ENCODE measurements around the gene RNF44.

The RNF44 gene
- 81.4 to 115 reads per million in 2 donors for total RNA-seq

DNA sequence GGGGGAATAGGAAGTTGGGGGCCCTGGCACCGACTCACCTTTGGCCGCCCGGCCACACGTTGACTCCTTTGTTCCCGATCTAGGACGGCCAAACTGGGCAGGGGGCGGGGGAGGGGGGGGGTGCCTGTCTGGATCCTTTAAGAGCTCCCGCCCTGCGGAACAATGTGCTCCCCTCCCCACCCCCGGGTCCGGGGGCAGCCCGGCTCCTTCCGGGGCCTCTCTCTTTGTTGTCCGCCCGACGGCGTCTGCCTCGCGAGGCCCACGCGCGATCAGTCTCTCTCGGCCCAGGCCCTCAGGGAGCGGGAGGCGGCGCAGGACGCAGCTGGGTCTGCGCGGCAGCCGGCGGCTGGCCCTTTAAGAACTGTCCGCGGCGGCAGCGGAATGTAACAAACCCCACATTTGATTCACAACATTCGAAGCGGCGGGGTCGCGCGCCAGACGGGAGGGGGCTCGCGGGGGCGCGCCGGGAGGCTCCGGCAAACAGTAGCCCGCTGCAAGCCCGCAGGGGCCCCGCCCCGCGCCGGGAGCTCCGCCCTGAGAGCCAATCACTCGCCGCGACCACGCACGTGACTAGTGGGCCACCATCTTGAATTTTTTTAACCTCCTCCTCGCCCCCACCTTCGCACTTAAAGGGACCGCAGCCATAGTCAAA is at the start of gene RNF44:
TSS of gene RNF44 (minus strand) at position 501 of the 652 bp plus-strand sequence. CDS start 4,930 bp downstream, outside the sequence.
- peak; percentile 96 for DNase-seq

DNA sequence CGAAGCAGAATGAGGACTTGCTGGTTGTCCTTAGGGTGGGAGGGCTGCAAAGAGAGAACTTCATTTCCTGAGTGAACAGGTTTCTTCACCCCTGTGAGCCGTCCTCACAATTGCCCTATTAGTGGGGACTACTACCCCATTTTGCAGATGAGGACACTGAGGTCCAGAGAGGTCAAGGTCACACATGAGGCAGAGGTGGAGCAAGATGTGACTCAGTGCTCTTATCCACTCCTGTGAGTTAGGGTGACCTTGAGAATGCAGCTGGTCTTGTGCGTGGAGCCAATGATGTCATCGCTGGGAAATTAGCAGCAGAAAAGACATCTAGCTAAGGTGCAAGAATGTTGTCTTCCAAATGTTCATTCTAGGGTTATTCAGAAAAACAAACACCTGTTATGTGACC is 45.9 kb upstream of the RNF44 start:
- no peak for DNase-seq

DNA sequence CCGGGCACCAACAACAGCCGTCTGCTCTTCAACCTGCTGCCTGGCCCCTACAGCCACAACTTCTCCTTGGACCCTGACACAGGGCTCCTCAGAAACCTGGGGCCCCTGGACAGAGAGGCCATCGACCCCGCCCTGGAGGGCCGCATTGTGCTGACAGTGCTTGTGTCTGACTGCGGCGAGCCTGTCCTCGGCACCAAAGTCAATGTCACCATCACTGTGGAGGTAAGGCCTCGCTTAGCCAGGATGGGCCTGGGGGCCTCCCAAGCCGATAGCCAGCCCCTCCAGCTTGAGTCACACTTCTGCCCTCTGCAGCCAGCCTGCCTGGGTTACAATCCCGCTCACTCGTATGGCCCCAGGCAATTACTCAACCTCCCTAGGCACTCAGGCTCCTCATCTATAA is 44.2 kb upstream of the RNF44 start:
- no peak for DNase-seq

DNA sequence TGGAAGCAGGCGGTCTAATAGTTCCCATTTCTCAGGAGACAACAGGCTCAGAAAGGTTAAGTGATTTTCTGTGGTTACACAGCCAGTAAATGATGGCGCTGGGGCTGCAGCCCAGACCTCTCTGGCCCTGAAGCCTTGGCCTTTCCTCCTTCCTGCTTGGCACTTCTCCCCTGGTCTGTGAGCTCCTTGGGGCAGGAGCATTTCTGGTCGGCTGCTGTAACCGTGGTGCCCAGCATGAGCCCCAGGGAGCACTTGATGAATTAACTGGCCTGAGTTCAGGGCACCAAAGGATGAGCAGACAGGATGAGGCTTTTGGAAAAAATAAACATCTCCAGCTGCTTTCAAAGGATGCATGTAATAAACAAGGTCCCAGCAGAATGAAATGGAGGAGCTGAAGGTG is 42.1 kb upstream of the RNF44 start:
- DNase-seq, result no peak

DNA sequence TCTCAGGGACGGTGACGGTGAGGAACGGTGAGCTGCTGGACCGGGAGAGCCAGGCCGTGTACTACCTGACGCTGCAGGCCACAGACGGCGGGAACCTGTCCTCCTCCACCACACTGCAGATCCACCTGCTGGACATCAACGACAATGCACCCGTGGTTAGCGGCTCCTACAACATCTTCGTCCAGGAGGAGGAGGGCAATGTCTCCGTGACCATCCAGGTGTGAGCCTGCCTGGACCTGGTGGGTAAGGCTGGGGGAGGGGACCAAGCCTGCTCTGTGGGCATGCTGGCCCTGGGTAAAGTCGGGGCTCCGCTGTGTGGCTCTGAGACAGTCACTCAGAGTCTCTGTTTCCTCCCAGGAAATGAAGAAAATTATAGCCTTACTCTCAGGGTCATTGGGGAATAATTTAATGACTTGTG is 41.2 kb upstream of the RNF44 start:
- peak; percentile 37 for DNase-seq

DNA sequence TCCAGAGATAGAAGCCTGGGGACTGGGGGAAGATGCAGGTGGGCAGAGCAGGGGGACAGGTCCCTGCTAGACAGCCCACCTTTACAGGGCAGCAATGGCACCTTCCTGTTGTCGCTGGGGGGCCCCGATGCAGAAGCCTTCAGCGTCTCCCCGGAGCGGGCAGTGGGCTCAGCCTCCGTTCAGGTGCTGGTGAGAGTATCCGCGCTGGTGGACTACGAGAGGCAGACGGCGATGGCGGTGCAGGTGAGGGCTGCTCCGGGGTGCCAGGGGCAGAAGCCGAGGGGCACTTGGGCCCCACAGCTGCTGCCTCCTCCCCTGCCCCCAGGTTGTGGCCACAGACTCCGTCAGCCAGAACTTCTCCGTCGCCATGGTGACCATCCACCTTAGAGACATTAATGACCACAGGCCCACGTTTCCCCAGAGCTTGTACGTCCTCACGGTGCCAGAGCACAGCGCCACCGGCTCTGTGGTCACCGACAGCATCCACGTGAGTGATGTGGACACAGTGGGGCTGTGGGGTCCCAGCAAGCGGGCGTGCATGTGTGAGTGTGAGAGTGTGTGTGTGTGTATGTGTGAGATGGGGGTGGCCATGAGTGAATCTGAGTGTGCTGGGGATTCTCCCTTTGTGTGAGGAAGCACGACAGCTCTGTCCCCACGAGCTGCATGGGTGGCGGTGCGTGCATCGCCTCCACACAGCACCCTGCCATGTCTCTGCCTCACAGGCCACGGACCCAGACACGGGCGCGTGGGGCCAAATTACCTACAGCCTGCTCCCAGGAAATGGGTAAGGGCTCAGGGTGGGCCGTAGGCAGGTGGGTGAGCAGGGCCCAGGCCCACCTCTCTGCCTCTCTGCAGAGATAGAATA is 40.3 kb upstream of the RNF44 start:
- no peak for DNase-seq

DNA sequence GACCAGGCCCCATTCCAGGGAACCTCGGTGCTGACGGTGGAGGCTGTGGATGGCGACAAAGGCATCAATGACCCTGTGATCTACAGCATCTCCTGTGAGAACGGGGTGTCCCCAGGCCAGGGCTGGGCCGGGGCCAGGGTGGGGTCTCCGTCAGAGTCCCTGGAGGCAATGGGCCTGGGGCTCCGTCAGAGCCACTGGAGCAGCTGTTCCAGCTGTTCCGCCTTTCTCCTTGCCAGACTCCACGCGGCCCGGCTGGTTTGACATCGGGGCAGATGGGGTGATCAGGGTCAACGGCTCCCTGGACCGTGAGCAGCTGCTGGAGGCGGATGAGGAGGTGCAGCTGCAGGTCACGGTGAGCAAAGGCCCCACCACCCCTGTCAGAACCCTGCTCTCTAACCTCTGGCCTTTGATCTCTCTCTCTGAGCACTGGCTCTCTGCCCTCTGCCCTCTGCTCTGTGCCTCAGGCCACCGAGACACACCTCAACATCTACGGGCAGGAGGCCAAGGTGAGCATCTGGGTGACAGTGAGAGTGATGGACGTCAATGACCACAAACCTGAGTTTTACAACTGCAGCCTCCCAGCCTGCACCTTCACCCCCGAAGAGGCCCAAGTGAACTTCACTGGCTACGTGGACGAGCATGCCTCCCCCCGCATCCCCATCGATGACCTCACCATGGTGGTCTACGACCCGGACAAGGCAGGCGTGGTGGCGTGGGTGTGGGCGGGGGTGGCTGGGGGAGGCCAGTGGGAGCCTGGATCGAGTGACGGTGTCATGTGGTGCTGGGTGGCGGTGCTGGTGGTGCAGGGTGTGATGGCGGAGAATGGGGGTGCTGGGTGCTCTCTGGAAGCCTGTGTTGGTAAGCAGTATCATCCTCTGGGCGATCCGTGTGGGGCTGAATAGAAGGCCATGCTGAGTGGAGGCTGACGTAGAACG is 38.6 kb upstream of the RNF44 start:
- no peak for DNase-seq

DNA sequence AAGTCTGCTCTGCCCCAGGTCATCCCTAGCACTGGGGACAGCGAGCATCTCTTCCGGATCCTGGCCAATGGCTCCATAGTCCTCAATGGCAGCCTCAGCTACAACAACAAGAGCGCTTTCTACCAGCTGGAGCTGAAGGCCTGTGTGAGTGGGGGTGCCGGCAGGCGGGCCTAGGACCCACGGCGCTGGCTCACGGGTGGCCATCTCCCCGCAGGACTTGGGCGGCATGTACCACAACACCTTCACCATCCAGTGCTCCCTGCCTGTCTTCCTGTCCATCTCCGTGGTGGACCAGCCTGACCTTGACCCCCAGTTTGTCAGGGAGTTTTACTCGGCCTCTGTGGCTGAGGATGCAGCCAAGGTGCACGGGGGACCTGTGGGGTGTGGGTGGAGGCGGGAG is 37.9 kb upstream of the RNF44 start:
- no peak for DNase-seq

DNA sequence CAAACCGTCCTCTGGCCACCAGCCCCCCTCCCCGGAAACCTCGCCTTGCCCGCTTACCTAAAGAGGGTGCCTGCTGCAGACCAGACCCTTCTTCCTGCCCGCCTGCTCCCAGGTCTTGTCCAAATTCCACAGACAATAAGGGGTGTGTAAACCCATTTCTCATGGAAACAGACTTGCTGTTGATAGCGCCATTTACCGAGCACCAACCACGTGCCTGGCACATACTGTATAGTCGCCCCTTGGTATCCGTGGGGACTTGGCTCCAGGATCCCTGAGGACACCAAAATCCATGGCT is 37.0 kb upstream of the RNF44 start:
- DNase-seq, result no peak

DNA sequence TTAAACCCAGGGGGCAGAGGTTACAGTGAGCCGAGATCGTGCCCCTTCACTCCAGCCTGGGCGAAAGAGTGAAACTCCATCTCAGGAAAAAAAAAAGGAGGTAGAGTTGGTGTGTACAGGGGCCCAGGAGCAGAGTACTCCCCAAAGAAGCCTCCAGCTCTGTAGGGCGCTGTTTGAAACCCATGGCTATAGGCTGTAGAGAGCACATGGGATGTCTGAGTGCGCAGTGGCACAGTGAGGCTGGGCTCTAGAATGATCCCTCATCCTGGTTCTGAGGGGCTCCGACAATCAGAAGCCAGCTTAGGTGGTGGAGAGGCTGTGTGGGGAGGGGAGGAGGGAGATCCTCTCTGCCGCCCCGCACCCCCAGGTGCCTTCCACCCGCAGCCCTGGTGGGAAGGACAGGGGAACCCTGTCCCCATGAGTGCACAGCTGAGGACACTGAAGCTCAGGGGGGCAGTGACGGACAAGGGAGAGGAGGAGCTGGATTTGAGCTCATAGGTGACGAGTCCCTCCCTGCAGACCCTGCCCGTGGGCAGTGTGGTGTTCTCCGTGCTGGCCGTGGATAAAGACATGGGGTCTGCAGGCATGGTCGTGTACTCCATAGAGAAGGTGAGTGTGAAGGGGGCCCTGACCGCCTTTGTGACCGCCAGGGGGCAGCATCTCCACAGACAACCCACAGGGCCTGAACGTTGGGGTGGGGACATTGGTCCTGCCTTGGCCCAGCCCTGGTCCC is 36.5 kb upstream of the RNF44 start:
- DNase-seq, result peak; percentile 79

DNA sequence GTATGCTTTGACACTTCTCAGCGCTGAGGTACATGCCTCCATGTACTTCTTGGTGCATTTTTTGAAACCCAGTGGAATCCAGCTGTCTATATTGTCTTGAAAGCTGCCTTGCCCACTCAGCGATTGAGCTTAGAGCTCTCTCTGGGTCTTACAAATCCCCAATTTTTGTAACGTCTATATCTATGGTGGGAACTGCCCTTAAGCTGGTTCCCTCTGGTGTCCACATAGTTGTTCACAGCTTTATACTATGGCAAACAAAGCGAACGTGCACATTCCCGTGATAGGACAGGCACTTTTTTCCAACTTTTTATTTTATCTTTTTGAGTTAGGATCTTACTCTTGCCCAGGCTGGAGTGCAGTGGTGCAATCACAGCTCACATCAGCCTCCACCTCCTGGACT is 32.8 kb upstream of the RNF44 start:
- no peak for DNase-seq

DNA sequence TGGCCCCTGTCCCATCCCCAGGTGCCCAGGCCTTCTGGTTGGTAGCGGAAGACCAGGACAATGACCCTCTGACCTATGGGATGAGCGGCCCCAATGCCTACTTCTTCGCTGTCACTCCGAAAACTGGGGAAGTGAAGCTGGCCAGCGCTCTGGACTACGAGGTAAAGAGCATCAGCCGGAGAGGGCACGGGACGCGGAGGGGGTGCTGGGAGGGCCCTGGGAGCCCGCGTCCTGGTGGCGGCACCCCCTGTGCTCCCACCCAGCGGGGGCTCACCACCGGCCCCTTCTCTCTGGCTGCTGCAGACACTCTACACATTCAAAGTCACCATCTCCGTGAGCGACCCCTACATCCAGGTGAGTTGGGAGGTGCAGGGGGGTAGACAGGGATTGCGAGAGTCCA is 31.5 kb upstream of the RNF44 start:
- DNase-seq, result no peak

DNA sequence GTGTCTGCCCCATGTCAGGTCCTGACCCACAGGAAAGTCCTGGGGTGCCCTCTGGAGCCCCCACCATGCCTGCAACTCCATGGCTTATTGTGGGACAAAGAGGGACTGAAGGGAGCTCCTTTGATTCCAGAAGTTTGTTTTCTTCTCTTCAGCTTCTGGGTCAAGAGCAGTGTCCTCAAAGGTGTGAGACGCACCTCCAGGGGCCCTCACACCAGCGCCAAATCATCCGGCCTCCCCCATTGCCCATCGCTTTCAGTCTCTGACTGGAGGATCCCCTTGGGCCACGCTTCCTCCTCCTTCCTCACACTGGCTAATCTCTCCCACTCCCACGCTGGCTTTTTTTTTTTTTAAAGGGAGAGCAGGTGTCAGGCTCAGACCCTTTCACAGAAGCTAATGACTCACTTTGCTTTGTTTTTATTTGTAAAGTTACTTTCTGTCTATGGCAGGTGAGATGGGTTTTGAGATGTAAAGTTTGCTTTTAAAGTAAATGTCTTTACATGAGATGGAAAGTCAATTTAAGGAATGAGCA is 28.6 kb upstream of the RNF44 start:
- no peak for DNase-seq

DNA sequence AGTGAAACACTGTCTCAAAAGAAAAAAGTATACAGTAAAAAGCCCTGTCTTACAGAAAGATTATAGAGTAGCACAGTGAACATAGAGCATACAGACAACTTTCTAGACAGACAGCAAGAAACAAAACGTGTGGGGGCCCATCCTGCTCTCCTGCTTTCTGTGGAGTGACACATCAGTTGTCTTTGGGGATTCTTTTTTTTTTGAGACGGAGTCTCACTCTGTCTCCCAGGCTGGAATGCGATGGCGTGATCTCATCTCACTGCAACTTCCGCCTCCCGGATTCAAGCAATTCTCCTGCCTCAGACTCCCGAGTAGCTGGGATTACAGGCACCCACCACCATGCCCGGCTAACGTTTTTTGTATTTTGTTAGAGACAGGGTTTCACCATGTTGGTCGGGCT is 26.8 kb upstream of the RNF44 start:
- no peak for DNase-seq

DNA sequence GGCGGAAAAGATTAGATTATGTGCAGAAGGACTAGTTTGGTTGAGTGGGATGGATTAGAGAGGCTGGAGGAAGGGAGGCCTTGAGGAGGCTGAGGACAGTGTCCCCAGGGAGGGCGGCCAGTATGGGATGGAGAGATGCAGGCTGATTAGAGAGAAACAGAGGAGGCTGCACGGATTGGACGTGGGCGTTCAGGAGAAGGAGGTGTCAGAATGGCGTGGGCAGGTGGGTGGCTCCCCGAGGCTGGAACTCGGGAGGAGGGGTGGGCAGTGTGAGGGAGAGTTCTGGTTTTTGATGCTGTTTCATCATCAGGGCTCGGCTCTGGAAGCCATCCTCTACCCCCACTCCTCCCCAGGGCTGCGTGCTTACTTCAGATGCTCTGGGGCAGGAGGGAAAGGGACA is 25.0 kb upstream of the RNF44 start:
- DNase-seq, result no peak

DNA sequence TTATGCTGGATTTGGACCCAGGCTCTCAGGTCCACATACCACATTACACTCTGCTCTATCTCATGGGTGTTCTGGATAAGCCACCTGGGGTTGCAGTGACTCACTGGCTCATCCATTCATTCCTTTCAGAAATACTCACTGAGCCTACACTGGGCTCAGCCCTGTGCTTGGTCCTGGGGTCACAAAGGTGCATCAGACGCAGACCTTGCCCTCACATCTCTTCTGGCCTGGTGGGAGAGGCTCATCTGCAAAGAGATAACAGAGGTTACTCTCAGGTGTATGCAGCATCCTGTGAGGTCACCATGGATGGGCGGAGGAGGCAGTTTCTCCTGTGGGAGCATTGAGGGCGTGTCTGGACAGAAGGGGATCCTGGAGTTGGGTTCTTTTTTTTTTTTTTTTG is 24.1 kb upstream of the RNF44 start:
- no peak for DNase-seq

DNA sequence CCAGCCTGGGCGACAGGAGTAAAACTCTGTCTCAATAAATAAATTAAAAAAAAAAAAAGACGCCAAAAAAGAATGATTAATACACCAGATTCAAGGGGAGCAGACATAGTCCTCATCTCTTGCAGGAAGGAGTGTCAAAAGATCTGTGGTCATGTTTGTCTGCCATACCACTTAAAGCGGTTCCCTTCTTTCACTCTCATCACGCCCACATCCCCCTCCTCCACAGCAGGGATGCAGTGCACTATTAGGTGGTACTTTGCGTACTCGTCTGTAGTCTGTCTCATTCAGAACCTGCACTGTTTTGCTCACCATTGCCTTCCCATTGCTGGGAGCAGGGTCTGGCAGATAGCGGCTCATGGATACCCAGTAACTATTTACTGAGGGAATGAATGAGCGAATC is 23.2 kb upstream of the RNF44 start:
- DNase-seq, result no peak

DNA sequence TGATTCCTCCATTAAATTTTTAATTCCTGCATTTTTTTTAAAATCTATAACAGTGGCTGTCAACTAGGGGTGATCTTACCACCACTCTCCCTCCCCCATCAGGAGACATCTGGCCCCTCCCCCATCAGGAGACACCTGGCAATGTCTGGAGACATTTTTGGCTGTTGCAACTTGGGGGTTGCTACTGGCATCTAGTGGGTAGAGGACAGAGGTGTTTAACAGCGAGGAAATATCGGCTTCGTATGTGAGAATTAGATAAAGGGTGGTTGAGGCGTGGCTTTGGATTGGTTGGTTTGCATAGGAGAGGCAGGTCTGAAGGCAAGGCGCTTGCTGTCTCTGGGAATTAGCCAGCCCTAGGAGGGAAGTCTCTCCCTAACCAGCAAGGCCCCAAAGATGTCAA is 22.5 kb upstream of the RNF44 start:
- no peak for DNase-seq

DNA sequence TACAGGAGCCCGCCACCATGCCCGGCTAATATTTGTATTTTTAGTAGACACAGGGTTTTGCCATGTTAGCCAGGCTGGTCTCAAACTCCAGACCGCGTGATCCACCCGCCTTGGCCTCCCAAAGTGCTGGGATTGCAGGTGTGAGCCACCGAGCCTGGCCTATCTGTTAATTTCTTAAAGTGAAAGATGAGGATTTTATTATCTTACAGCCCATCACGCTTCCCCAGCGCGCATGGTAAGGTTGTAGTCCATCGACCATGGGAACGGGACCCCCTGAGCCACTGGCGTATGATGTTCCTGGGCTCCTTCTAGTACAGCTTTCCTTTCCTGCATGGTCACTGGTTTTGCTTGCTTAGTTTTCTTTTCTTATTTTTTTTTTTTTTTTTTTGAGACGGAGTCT is 20.6 kb upstream of the RNF44 start:
- DNase-seq, result no peak

DNA sequence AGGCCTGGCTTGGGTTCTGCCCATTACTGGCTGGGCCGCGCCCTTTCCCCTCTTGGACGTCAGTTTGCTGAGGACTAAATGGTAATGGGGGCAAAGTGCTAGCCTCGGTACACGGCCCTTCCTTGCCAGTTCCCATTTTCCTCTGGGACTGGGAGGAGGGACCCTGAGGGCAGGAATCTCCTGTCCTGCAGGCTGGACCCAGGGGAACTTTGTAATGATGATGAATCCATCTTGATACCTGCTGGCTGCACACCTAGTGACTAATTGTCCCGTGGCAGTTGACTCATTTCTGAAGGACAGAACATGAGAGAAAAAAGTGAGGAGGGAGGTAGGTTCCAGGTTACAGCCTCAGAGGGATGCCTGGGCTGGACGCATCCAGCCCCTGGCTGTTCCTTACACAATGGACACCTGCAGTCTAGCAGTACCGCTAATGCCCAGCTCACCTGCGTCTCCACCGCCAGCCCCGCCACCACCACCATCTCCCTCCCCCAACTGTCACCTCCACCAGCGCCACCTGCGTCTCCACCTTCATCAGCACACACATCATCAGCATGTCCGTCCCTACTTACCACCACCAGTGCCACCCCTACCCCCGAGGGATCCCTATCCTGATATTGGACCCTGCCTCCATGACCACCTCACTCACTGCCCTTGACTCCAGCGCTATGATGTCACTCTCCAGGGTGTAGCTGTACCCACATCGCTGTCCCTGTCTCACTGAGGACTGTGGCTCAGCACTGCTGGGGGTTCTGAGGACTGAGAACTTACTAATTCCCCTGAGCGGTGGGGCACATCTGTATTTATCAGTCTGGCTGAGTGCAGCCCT is 16.3 kb upstream of the RNF44 start:
- no peak for DNase-seq

DNA sequence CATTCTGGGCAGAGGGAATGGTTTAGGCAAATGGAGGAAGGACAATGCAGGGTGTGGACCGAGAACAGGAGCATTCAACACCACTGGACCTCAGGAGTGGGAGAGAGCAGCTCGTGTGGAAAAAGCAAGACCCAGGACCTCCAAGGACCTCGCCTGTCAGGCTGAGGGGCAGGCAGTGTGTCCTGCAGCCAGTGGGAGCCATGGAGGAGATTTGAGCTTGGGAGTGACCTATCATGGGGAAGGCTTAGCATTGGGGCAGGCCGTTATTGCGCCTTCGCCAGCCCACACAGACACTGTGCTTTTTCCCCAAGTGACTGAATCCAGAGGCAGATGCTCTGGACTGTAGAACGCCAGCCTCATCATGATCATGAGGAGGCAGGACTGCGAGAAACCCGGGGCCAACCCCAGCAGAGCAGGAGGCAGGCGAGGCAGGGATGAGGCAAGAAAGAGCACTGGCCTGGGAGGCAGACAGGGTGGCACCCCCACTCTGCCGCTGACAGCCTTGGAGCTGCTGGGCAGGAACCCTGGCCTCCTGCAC is 15.2 kb upstream of the RNF44 start:
- no peak for DNase-seq

Measured in T-helper 9 cell (primary cell).